Mesendoderm (in vitro differentiated cells): ENCODE measurements around the gene CYCS.
A peak's percentile ranks its signal among the peaks of the same experiment; 100 is the strongest.
"Not testable (repeated sequence)": the region's sequence is repeated elsewhere in the genome, so short reads cannot be mapped to it uniquely, and the experiment has no call there.

ENCODE experiments used
- DNase-seq: peaks from one replicate; pipeline ENCODE4 v3.0.0; 2013
- H2AK5ac ChIP-seq: 2 replicates; pipeline ENCODE4 v1.6.1; 2013; ENCODE audit warnings: low read length, inconsistent platforms
- H2BK120ac ChIP-seq: 2 replicates; pipeline ENCODE4 v1.6.1; 2013; ENCODE audit warnings: low read depth, mild to moderate bottlenecking, low read length, moderate library complexity, mixed read lengths
- H2BK15ac ChIP-seq: replicated peaks from 2 replicates; pipeline ENCODE4 v1.6.1; 2013; ENCODE audit warnings: low read depth, mild to moderate bottlenecking, moderate library complexity
- H2BK5ac ChIP-seq: 2 replicates; pipeline ENCODE4 v1.6.1; 2013; ENCODE audit warnings: low read length, inconsistent platforms
- H3K18ac ChIP-seq: 2 replicates; pipeline ENCODE4 v1.6.1; 2013; ENCODE audit warnings: mild to moderate bottlenecking, low read length, mixed read lengths
- H3K23ac ChIP-seq: one replicate; pipeline ENCODE4 v1.6.1; 2013; ENCODE audit warnings: low read length
- H3K27ac ChIP-seq: 2 replicates; pipeline ENCODE4 v1.5.1; 2013; ENCODE audit warnings: low read depth, mild to moderate bottlenecking, inconsistent platforms, low read length, moderate library complexity
- H3K27me3 ChIP-seq: 2 replicates; pipeline ENCODE4 v1.6.1; 2013; ENCODE audit warnings: low read length, control low read depth, mild to moderate bottlenecking, inconsistent platforms; ENCODE audit not compliant: insufficient read depth, poor library complexity
- H3K36me3 ChIP-seq: 2 replicates; pipeline ENCODE4 v1.6.1; 2013; ENCODE audit warnings: low read length, inconsistent platforms; ENCODE audit not compliant: control insufficient read depth, insufficient read depth
- H3K4ac ChIP-seq: one replicate; pipeline ENCODE4 v1.6.1; 2013; ENCODE audit warnings: low read depth, mild to moderate bottlenecking, low read length, moderate library complexity
- H3K4me1 ChIP-seq: 2 replicates; pipeline ENCODE4 v1.6.1; 2013; ENCODE audit warnings: low read depth, low read length, inconsistent platforms; ENCODE audit not compliant: control insufficient read depth
- H3K4me2 ChIP-seq: 2 replicates; pipeline ENCODE4 v1.6.1; 2013; ENCODE audit warnings: low read length
- H3K4me3 ChIP-seq: 2 replicates; pipeline ENCODE4 v1.5.1; 2013; ENCODE audit warnings: mild to moderate bottlenecking, low read length
- H3K56ac ChIP-seq: one replicate; pipeline ENCODE4 v1.6.1; 2013; ENCODE audit warnings: low read length
- H3K79me1 ChIP-seq: 2 replicates; pipeline ENCODE4 v1.6.1; 2013; ENCODE audit warnings: low read length, inconsistent platforms
- H3K79me2 ChIP-seq: 2 replicates; pipeline ENCODE4 v1.6.1; 2013; ENCODE audit warnings: mild to moderate bottlenecking, low read length; ENCODE audit not compliant: control insufficient read depth, insufficient read depth
- H3K9ac ChIP-seq: 2 replicates; pipeline ENCODE4 v1.6.1; 2013; ENCODE audit warnings: low read length, inconsistent platforms
- H4K5ac ChIP-seq: one replicate; pipeline ENCODE4 v1.6.1; 2013; ENCODE audit warnings: low read length
- H4K8ac ChIP-seq: one replicate; pipeline ENCODE4 v1.6.1; 2013; ENCODE audit warnings: low read depth, mild to moderate bottlenecking, control low read depth, low read length, moderate library complexity
- WGBS: extraction: QIAGEN DNeasy Blood & Tissue Kit; methylation state at CpG from one replicate; pipeline ENCODE4 v1.1.7; 2013; ENCODE audit warnings: low lambda C conversion rate, missing lambda C conversion rate; ENCODE audit not compliant: insufficient coverage; ENCODE audit errors: extremely low coverage; 5-methylcytosine and 5-hydroxymethylcytosine counted together

The CYCS gene

GRCh38 chr7:25168145-25168544, 43.1 kb upstream of the CYCS start:
- H3K4me1 ChIP-seq: no peaks in the 10 kb centered on the region
- H2BK5ac ChIP-seq: no peak overlapping the region
- H3K27me3 ChIP-seq: no peaks in the 10 kb centered on the region
- H3K4me2 ChIP-seq: no peak overlapping the region
- H3K27ac ChIP-seq: no peak overlapping the region
- H4K8ac ChIP-seq: no peak overlapping the region
- no peaks in the 10 kb centered on the region for H3K79me1 ChIP-seq
- H2AK5ac ChIP-seq: no peak overlapping the region
- H2BK120ac ChIP-seq: no peak overlapping the region
- WGBS: no CpG with 5 or more reads among the region's 4 CpGs
- H3K18ac ChIP-seq: no peak overlapping the region
- H3K9ac ChIP-seq: no peak overlapping the region
- no peak overlapping the region for H3K4me3 ChIP-seq
- H3K36me3 ChIP-seq: no peaks in the 10 kb centered on the region
- no peak for DNase-seq
- H3K79me2 ChIP-seq: no peaks in the 10 kb centered on the region
- no peak overlapping the region for H3K56ac ChIP-seq
- H2BK15ac ChIP-seq: no peak overlapping the region
- no peak overlapping the region for H4K5ac ChIP-seq
- no peak overlapping the region for H3K4ac ChIP-seq
- no peak overlapping the region for H3K23ac ChIP-seq

- WGBS: no CpG with 5 or more reads among the region's 3 CpGs
- Histone ChIP-seq H3K23ac (no peak overlapping the region), H3K4me2 (no peak overlapping the region)
Measured at GRCh38 chr7:25167262-25167843, 42.3 kb upstream of the CYCS start.

GRCh38 chr7:25159983-25160596, 35.0 kb upstream of the CYCS start:
- not testable (repeated sequence) for H2AK5ac ChIP-seq, H3K27ac ChIP-seq, H3K9ac ChIP-seq, H3K4ac ChIP-seq, H3K4me3 ChIP-seq, H3K4me2 ChIP-seq, H2BK15ac ChIP-seq, H3K18ac ChIP-seq, H3K27me3 ChIP-seq, H3K23ac ChIP-seq, H2BK120ac ChIP-seq, H3K36me3 ChIP-seq, H2BK5ac ChIP-seq, H3K79me2 ChIP-seq, H3K56ac ChIP-seq, H3K4me1 ChIP-seq, H3K79me1 ChIP-seq, H4K8ac ChIP-seq, H4K5ac ChIP-seq
- 100% methylated on average over 1 of the region's 11 CpGs for WGBS
- peak; percentile 30 for DNase-seq

More at GRCh38 chr7:25167262-25167843, 42.3 kb upstream of the CYCS start:
- Histone ChIP-seq H3K27ac (no peak overlapping the region), H4K8ac (no peak overlapping the region), H2BK15ac (no peak overlapping the region), H3K36me3 (no peaks in the 10 kb centered on the region), H4K5ac (no peak overlapping the region), H3K4me1 (no peaks in the 10 kb centered on the region), H3K9ac (no peak overlapping the region), H3K4ac (no peak overlapping the region), H3K27me3 (no peaks in the 10 kb centered on the region), H3K4me3 (no peak overlapping the region), H3K79me1 (no peaks in the 10 kb centered on the region), H3K18ac (no peak overlapping the region), H2BK120ac (no peak overlapping the region), H2BK5ac (no peak overlapping the region), H3K79me2 (no peaks in the 10 kb centered on the region), H2AK5ac (no peak overlapping the region), H3K56ac (no peak overlapping the region)
- no peak for DNase-seq

GRCh38 chr7:25158966-25159365, 33.9 kb upstream of the CYCS start:
- WGBS: no CpG with 5 or more reads among the region's 4 CpGs
- Histone ChIP-seq H3K79me2 (no peaks in the 10 kb centered on the region), H3K9ac (no peak overlapping the region)

GRCh38 chr7:25151773-25152172, 26.7 kb upstream of the CYCS start:
- no peak overlapping the region for H3K56ac ChIP-seq
- H3K4ac ChIP-seq: no peak overlapping the region
- H2BK120ac ChIP-seq: no peak overlapping the region
- H3K79me2 ChIP-seq: no peaks in the 10 kb centered on the region
- no peak for DNase-seq
- no peak overlapping the region for H2BK15ac ChIP-seq
- H3K79me1 ChIP-seq: no peaks in the 10 kb centered on the region
- H3K4me3 ChIP-seq: no peak overlapping the region
- H2AK5ac ChIP-seq: no peak overlapping the region
- no peak overlapping the region for H3K23ac ChIP-seq
- no peak overlapping the region for H4K8ac ChIP-seq
- H3K9ac ChIP-seq: no peak overlapping the region
- H3K27ac ChIP-seq: no peak overlapping the region
- no peak overlapping the region for H3K18ac ChIP-seq
- no peak overlapping the region for H3K4me2 ChIP-seq
- H3K27me3 ChIP-seq: no peaks in the 10 kb centered on the region
- no peaks in the 10 kb centered on the region for H3K36me3 ChIP-seq
- no CpG with 5 or more reads among the region's 2 CpGs for WGBS
- no peak overlapping the region for H4K5ac ChIP-seq
- no peak overlapping the region for H2BK5ac ChIP-seq
- H3K4me1 ChIP-seq: no peaks in the 10 kb centered on the region

More at GRCh38 chr7:25158966-25159365, 33.9 kb upstream of the CYCS start:
- no peak overlapping the region for H4K5ac ChIP-seq
- H2BK15ac ChIP-seq: no peak overlapping the region
- no peaks in the 10 kb centered on the region for H3K79me1 ChIP-seq
- no peak overlapping the region for H3K23ac ChIP-seq
- H2BK120ac ChIP-seq: no peak overlapping the region
- H3K4ac ChIP-seq: no peak overlapping the region
- no peak overlapping the region for H4K8ac ChIP-seq
- no peaks in the 10 kb centered on the region for H3K27me3 ChIP-seq
- no peak overlapping the region for H2BK5ac ChIP-seq
- no peak for DNase-seq
- H2AK5ac ChIP-seq: no peak overlapping the region
- H3K4me2 ChIP-seq: no peak overlapping the region
- H3K56ac ChIP-seq: no peak overlapping the region
- no peak overlapping the region for H3K27ac ChIP-seq
- H3K4me1 ChIP-seq: no peaks in the 10 kb centered on the region
- no peak overlapping the region for H3K18ac ChIP-seq
- H3K36me3 ChIP-seq: no peaks in the 10 kb centered on the region
- no peak overlapping the region for H3K4me3 ChIP-seq

- Histone ChIP-seq H3K18ac (no peak overlapping the region), H3K4ac (no peak overlapping the region), H2BK15ac (no peak overlapping the region), H2AK5ac (no peak overlapping the region), H3K79me1 (no peaks in the 10 kb centered on the region), H3K4me3 (no peak overlapping the region), H3K79me2 (no peaks in the 10 kb centered on the region), H3K4me2 (no peak overlapping the region), H3K27ac (no peak overlapping the region), H3K27me3 (no peaks in the 10 kb centered on the region), H3K9ac (no peak overlapping the region), H4K8ac (no peak overlapping the region), H2BK120ac (no peak overlapping the region), H3K36me3 (no peaks in the 10 kb centered on the region), H2BK5ac (no peak overlapping the region), H3K23ac (no peak overlapping the region), H3K4me1 (no peaks in the 10 kb centered on the region), H3K56ac (no peak overlapping the region), H4K5ac (no peak overlapping the region)
- no CpG with 5 or more reads among the region's 1 CpG for WGBS
- peak; percentile 50 for DNase-seq
Measured at GRCh38 chr7:25149836-25150235, 24.8 kb upstream of the CYCS start.
